RWPE2 (cell line): Measurements from ENCODE around the gene SLCO3A1.

ENCODE experiments used
- ATAC-seq: fragments of 200-7000 bp; cut with Tn5 transposase; 3 replicates; pipeline ENCODE4 v1.9.1; 2021; ENCODE audit warnings: low read depth
- DNase-seq: peaks from one replicate; pipeline ENCODE4 v3.0.0-alpha.2; 2020; ENCODE audit warnings: low spot score
- H3K27ac ChIP-seq: fragments of 450-650 bp; 2 replicates; pipeline ENCODE4 v1.5.1; 2017; ENCODE audit warnings: mild to moderate bottlenecking; ENCODE audit not compliant: poor library complexity, severe bottlenecking
- H3K27me3 ChIP-seq: fragments of 250-450 bp; sonication (Bioruptor Pico); 2 replicates; pipeline ENCODE4 v1.5.1; 2021; ENCODE audit warnings: mild to moderate bottlenecking, moderate library complexity; ENCODE audit not compliant: insufficient read depth, poor library complexity, severe bottlenecking
- H3K36me3 ChIP-seq: fragments of 250-450 bp; sonication (Bioruptor Pico); 2 replicates; pipeline ENCODE4 v1.5.1; 2020; ENCODE audit warnings: low read depth, mild to moderate bottlenecking, moderate library complexity
- H3K4me1 ChIP-seq: fragments of 250-450 bp; sonication (Bioruptor Pico); 2 replicates; pipeline ENCODE4 v1.5.1; 2021; ENCODE audit warnings: mild to moderate bottlenecking, moderate library complexity; ENCODE audit not compliant: insufficient read depth, poor library complexity, severe bottlenecking
- H3K4me3 ChIP-seq: fragments of 250-450 bp; sonication (Bioruptor Pico); 2 replicates; pipeline ENCODE4 v1.5.1; 2021; ENCODE audit warnings: mild to moderate bottlenecking, moderate library complexity; ENCODE audit not compliant: severe bottlenecking
- H3K9me3 ChIP-seq: fragments of 250-450 bp; sonication (Bioruptor Pico); 2 replicates; pipeline ENCODE4 v1.5.1; 2021; ENCODE audit warnings: mild to moderate bottlenecking, moderate library complexity; ENCODE audit not compliant: severe bottlenecking
- TF ChIP-seq, protein P1 (sequence below): fragments of 450-650 bp; IDR thresholded peaks from one replicate; pipeline ENCODE4 v1.5.1; 2017; ENCODE audit warnings: mild to moderate bottlenecking, moderate library complexity; ENCODE audit not compliant: poor library complexity, severe bottlenecking

The SLCO3A1 gene

DNA sequence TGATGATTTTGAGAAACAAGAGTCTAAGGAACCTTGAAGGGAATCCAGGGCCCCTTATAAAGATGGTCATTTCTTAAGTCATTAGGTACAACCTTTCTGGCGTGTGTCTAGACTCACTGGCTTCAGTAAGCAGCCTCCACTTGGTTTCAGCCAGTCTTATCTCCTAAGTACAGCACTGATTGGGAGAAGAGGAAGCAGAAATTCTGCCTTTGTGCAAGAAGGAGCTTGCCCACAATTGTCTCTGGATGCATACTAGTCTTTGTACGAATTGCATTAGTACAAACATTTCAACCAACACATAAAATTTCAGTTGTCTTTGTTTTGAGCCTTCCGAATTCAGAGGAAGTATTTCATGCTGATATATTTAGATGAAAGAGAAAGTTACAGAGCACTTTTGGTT lies 139.4 kb downstream of the SLCO3A1 start:
- H3K4me3 ChIP-seq: no peak overlapping the region
- no peaks in the 10 kb centered on the region for H3K27me3 ChIP-seq
- H3K4me1 ChIP-seq: peaks cover 9% of the 10 kb centered on the region
- TF ChIP-seq, protein P1, sequence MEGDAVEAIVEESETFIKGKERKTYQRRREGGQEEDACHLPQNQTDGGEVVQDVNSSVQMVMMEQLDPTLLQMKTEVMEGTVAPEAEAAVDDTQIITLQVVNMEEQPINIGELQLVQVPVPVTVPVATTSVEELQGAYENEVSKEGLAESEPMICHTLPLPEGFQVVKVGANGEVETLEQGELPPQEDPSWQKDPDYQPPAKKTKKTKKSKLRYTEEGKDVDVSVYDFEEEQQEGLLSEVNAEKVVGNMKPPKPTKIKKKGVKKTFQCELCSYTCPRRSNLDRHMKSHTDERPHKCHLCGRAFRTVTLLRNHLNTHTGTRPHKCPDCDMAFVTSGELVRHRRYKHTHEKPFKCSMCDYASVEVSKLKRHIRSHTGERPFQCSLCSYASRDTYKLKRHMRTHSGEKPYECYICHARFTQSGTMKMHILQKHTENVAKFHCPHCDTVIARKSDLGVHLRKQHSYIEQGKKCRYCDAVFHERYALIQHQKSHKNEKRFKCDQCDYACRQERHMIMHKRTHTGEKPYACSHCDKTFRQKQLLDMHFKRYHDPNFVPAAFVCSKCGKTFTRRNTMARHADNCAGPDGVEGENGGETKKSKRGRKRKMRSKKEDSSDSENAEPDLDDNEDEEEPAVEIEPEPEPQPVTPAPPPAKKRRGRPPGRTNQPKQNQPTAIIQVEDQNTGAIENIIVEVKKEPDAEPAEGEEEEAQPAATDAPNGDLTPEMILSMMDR: no peak
- H3K9me3 ChIP-seq: no peaks in the 10 kb centered on the region
- DNase-seq: no peak
- peak; percentile 75 for ATAC-seq
- no peak overlapping the region for H3K27ac ChIP-seq
- no peaks in the 10 kb centered on the region for H3K36me3 ChIP-seq

DNA sequence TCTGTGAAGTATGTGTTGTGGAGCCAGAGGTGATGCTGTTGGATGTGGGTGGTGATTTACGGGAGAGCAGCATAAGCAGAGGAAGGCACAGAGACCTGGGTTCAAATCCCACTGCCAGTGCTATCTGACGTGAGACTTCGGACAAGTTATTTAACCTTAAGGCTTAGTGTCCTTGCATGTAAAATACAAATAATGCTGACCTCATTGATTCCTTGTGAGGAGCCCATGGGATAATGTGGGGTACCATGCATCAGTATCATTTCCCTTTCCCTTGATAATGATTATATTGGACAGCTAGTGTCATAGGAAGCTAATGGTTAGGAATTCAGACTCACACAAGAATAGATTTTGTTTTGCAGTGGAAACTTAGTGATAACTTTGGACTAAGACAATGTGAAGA lies 141.6 kb downstream of the SLCO3A1 start:
- Histone ChIP-seq H3K4me3 (no peak overlapping the region), H3K27me3 (no peaks in the 10 kb centered on the region), H3K27ac (no peak overlapping the region), H3K4me1 (peaks cover 9% of the 10 kb centered on the region), H3K36me3 (no peaks in the 10 kb centered on the region), H3K9me3 (no peaks in the 10 kb centered on the region)
- no peak for ATAC-seq
- TF ChIP-seq, protein P1: no peak
- no peak for DNase-seq

DNA sequence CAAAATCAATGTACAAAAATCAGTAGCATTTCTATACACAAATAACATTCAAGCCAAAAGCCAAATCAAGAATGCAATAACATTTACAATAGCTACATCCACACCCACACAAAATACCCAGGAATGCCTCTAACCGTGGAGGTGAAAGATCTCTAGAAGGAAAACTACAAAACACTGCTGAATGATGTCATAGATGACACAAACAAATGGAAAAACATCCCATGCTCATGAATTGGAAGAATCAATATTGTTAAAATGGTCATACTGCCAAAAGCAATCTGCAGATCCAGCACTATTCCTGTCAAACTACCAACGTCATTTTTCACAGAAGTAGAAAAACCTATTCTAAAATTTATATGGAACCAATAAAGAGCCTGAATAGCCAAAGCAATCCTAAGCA lies 143.7 kb downstream of the SLCO3A1 start:
- Histone ChIP-seq H3K9me3 (no peaks in the 10 kb centered on the region), H3K4me1 (peaks cover 9% of the 10 kb centered on the region), H3K27me3 (no peaks in the 10 kb centered on the region), H3K36me3 (no peaks in the 10 kb centered on the region), H3K4me3 (no peak overlapping the region), H3K27ac (no peak overlapping the region)
- ATAC-seq (no peak), DNase-seq (no peak)
- TF ChIP-seq, protein P1: no peak

DNA sequence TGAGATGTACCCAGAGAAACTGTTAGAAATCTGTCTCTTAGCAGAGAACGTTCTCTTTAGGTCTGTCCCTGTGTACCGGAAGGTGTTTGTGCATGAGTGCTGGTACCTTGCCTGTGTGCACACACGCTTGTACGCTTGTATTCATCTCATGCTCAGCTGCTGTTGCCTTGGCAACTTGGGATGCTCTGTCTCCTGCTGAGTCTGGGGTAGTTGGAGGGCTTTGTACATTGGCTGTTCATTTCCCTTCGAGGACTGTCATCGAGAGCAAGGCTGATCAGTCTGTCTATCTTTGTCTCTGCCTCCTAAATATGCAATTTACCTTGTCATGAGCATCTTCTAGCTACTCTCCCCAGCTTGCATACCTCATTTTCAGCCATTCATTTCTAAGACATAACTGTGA lies 147.2 kb downstream of the SLCO3A1 start:
- no peaks in the 10 kb centered on the region for H3K9me3 ChIP-seq
- no peak overlapping the region for H3K4me3 ChIP-seq
- DNase-seq (no peak), ATAC-seq (no peak)
- TF ChIP-seq, protein P1: no peak
- H3K36me3 ChIP-seq: no peaks in the 10 kb centered on the region
- H3K4me1 ChIP-seq: no peaks in the 10 kb centered on the region
- H3K27me3 ChIP-seq: no peaks in the 10 kb centered on the region
- H3K27ac ChIP-seq: no peak overlapping the region

DNA sequence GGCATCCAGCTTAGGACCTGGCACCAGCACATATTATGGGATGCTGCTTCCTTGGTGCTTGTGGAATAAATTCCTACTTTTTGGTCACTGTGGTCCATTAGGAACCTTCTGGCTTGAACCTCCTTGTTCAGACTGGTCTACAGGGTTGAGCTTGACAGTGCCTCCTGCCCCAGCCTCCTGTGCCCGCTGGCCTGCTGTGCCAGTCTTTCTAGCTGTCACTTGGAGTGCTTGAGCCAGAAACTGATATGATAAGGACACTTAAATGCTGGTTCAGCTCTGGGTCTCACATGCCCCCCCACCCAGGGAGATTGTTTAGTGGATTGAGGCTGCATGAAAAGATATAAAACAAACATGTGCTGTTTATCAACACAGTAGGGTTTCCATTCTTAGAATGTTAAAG lies 147.8 kb downstream of the SLCO3A1 start:
- H3K9me3 ChIP-seq: no peaks in the 10 kb centered on the region
- no peak overlapping the region for H3K4me3 ChIP-seq
- H3K27me3 ChIP-seq: no peaks in the 10 kb centered on the region
- H3K27ac ChIP-seq: no peak overlapping the region
- DNase-seq (no peak), ATAC-seq (no peak)
- no peaks in the 10 kb centered on the region for H3K4me1 ChIP-seq
- TF ChIP-seq, protein P1: no peak
- no peaks in the 10 kb centered on the region for H3K36me3 ChIP-seq
